ENCODE measurements around the gene PERM1. TPM values are rescaled to one million over a fixed set of nuclear protein-coding genes. Genes with fewer than 3 reads are reported as not detected.

The PERM1 gene
- total and polyA plus RNA-seq, 2 donors (not counting 1 experiment from before 2014, with no cell fraction given): 0.03 to 0.17 TPM

DNA sequence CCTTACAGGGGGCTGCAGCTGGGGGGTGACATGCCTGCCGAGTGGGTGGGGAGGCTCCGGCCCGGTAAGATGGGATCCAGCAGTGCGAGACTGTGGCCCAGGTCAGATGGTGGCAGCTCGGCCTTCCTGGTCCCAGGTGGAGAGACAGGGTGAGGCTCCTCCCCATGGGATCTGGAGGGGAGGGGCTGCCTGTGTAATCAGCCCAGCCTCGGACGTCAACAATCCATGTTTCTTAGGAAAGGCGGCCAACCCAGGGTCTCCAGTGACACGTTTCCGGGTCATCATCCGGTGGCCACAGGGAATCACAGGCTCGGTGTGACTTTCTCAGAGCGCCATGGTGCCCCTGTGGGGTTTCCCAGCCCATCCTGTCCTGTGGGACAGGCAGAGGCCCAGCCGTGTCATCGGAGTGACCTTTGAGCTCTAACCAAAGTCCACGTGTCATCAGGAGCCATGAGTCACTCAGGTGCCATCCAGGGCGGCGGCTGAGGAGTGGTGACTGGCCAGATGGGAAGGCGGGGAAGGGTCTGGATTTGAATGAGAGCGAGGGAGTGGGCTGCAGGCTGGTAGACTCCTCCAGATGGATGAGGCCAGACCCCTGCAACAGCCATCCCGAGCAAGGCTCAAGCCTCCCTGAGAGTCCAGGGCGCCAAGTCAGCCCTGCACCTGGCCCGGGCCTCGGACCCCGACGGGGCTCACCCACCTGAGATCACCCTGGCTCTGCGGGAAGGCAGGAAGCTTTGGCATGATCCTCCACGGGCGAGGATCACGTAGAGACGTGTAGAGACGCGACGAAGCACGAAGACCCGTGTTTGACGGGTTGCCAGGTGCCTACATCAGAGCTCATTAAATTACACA is 24.6 kb upstream of the PERM1 start:
- Histone ChIP-seq H3K27me3 (ENCODE audit: control insufficient read depth, insufficient read depth, low read length) (no peaks in the 10 kb centered on the region), H3K9me3 (ENCODE audit: control insufficient read depth, insufficient read depth, low read depth, low read length) (no peaks in the 10 kb centered on the region), H3K9ac (ENCODE audit: insufficient read depth, low read length) (no peak overlapping the region), H3K36me3 (ENCODE audit: control insufficient read depth, insufficient read depth, low read length) (no peaks in the 10 kb centered on the region), H3K27ac (ENCODE audit: insufficient read depth, low read length) (no peak overlapping the region), H3K79me2 (ENCODE audit: control insufficient read depth, insufficient read depth, low read length) (no peaks in the 10 kb centered on the region), H4K20me1 (ENCODE audit: control insufficient read depth, extremely low read depth, insufficient read depth, low read length) (no peaks in the 10 kb centered on the region), H2AFZ (ENCODE audit: low read length) (no peak overlapping the region), H3K4me2 (ENCODE audit: extremely low read depth, insufficient read depth, low read length) (no peak overlapping the region), H3K4me1 (ENCODE audit: control insufficient read depth, extremely low read depth, insufficient read depth, low read length) (no peaks in the 10 kb centered on the region), H3K4me3 (replicated peaks in 1 of 4; ENCODE audit: control extremely low read depth in 1 of 4, insufficient read depth in 1 of 4, low read depth in 3 of 4, low read length in 4 of 4) (no peak overlapping the region)
- TF ChIP-seq EZH2 (IDR thresholded peaks at IDR 0.05; ENCODE audit: low read length, missing control alignments) (no peak), CTCF (conservative IDR thresholded peaks at IDR 0.05 in 1 of 2, IDR thresholded peaks at IDR 0.05 in 1 of 2; ENCODE audit: low read depth in 1 of 2, low read length in 2 of 2) (no peak)
- DNase-seq (ENCODE audit: low read depth in 2 of 2): no peak

DNA sequence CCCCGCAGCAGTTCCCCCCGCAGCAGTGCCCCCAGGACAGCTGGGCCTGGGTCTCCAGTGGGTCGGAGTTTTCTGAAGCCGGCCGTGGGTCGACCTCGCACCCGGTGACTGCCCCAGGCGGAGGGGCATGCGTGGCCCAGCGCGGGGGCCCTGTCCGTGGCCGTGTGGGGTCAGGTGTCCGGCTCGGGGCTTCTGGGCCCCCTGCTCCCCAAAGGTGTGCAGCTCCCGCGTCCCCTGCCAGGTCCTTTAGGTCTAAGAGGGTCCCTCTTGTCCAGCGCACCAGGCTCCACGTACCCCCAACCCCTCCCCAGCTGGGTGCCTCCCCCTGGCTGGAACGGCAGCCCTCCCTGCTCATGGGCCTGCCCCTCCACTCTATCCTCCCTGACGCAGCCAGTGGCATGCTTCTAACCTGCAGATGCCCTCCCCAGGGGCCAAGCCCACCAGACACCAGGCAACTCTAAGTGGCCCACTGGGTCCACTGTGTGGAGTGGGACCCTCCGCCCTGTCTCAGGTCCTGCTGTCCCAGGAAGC is 23.9 kb upstream of the PERM1 start:
- Histone ChIP-seq H3K9ac (ENCODE audit: insufficient read depth, low read length) (no peak overlapping the region), H3K4me1 (ENCODE audit: control insufficient read depth, extremely low read depth, insufficient read depth, low read length) (no peaks in the 10 kb centered on the region), H3K27ac (ENCODE audit: insufficient read depth, low read length) (no peak overlapping the region), H3K79me2 (ENCODE audit: control insufficient read depth, insufficient read depth, low read length) (no peaks in the 10 kb centered on the region), H3K4me2 (ENCODE audit: extremely low read depth, insufficient read depth, low read length) (no peak overlapping the region), H2AFZ (ENCODE audit: low read length) (no peak overlapping the region), H3K9me3 (ENCODE audit: control insufficient read depth, insufficient read depth, low read depth, low read length) (no peaks in the 10 kb centered on the region), H3K36me3 (ENCODE audit: control insufficient read depth, insufficient read depth, low read length) (no peaks in the 10 kb centered on the region), H4K20me1 (ENCODE audit: control insufficient read depth, extremely low read depth, insufficient read depth, low read length) (no peaks in the 10 kb centered on the region), H3K27me3 (ENCODE audit: control insufficient read depth, insufficient read depth, low read length) (no peaks in the 10 kb centered on the region), H3K4me3 (replicated peaks in 1 of 4; ENCODE audit: control extremely low read depth in 1 of 4, insufficient read depth in 1 of 4, low read depth in 3 of 4, low read length in 4 of 4) (no peak overlapping the region)
- no peak for DNase-seq (ENCODE audit: low read depth in 2 of 2)
- TF ChIP-seq CTCF (conservative IDR thresholded peaks at IDR 0.05 in 1 of 2, IDR thresholded peaks at IDR 0.05 in 1 of 2; ENCODE audit: low read depth in 1 of 2, low read length in 2 of 2) (no peak), EZH2 (IDR thresholded peaks at IDR 0.05; ENCODE audit: low read length, missing control alignments) (no peak)

DNA sequence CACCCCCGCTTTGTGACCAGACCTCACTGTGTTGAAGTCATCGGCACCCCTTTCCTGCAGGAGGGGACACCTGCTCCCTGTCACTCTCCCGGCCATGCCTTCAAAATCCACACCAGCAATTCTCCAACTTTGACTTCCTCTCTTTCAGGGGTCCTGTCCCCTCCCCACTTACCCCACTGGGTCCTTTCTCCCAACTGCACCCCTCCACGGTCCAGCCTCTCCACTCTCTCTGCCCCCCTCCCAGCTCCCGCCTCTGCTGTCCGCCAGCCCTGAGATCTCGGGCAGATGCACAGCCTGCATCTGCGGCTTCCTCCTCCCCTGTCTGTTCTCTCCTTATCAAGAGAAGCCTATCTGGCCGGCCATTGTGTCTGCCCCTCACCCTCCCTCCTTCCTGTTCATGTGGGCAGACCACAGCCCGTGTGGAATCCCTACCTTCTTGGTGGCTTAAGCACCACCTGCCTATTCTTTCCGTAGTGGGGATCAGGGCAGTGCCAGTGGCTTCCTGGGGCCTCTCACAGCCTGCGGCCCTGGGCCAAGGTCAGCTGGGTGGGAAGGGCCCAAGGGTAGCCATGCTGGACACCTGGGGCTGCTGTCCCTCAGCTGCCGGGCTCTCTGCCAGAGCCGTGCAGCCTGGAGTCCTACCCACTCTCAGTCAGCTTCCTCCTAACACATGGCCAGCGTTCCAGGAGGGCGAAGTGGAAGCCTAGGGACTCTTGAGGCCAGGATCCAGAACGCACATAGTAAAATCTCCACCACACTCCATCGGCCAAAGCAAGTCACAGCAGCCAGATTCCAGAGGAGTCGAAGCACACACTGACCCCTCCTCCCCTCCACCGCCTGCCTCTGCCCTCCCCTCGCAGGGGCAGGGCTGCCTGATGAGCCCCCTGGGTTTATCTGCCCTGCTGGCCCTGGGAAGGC is 23.1 kb upstream of the PERM1 start:
- no peaks in the 10 kb centered on the region for H4K20me1 ChIP-seq (ENCODE audit: control insufficient read depth, extremely low read depth, insufficient read depth, low read length)
- no peak overlapping the region for H3K4me2 ChIP-seq (ENCODE audit: extremely low read depth, insufficient read depth, low read length)
- H2AFZ ChIP-seq (ENCODE audit: low read length): no peak overlapping the region
- TF ChIP-seq EZH2 (IDR thresholded peaks at IDR 0.05; ENCODE audit: low read length, missing control alignments): no peak
- no peak for TF ChIP-seq CTCF (conservative IDR thresholded peaks at IDR 0.05 in 1 of 2, IDR thresholded peaks at IDR 0.05 in 1 of 2; ENCODE audit: low read depth in 1 of 2, low read length in 2 of 2)
- DNase-seq (ENCODE audit: low read depth in 2 of 2): peak; percentile 28 to 53
- H3K4me3 ChIP-seq (replicated peaks in 1 of 4; ENCODE audit: control extremely low read depth in 1 of 4, insufficient read depth in 1 of 4, low read depth in 3 of 4, low read length in 4 of 4): no peak overlapping the region
- H3K27me3 ChIP-seq (ENCODE audit: control insufficient read depth, insufficient read depth, low read length): no peaks in the 10 kb centered on the region
- H3K36me3 ChIP-seq (ENCODE audit: control insufficient read depth, insufficient read depth, low read length): no peaks in the 10 kb centered on the region
- no peak overlapping the region for H3K27ac ChIP-seq (ENCODE audit: insufficient read depth, low read length)
- peaks cover 2% of the 10 kb centered on the region for H3K4me1 ChIP-seq (ENCODE audit: control insufficient read depth, extremely low read depth, insufficient read depth, low read length)
- no peak overlapping the region for H3K9ac ChIP-seq (ENCODE audit: insufficient read depth, low read length)
- no peaks in the 10 kb centered on the region for H3K79me2 ChIP-seq (ENCODE audit: control insufficient read depth, insufficient read depth, low read length)
- no peaks in the 10 kb centered on the region for H3K9me3 ChIP-seq (ENCODE audit: control insufficient read depth, insufficient read depth, low read depth, low read length)
